Fibroblast of the aortic adventitia (primary cell): Measurements from ENCODE around the gene ALK. TPM values are rescaled to one million over a fixed set of nuclear protein-coding genes. Genes with fewer than 3 reads are reported as not detected.

Source experiments
- DNase-seq: peaks from one replicate; pipeline ENCODE4 v3.0.0-alpha.2; 2010; ENCODE audit warnings: low read depth
- H3K4me3 ChIP-seq: 2 replicates; pipeline ENCODE4 v1.5.1; 2011; ENCODE audit warnings: low read depth, mild to moderate bottlenecking, control low read depth, low read length, moderate library complexity
- total RNA-seq: library from RNA; depleted of rRNA; stranded (reverse); fragments of >200 nt; gene quantifications from 2 replicates; pipeline ENCODE4 v1.2.3, GENCODE V29; 2012; ENCODE audit warnings: low replicate concordance
- TF ChIP-seq, protein P1 (sequence below): IDR thresholded peaks from 2 replicates; pipeline ENCODE4 v1.5.1; 2011; ENCODE audit warnings: mild to moderate bottlenecking, low read length, control low read depth, inconsistent platforms; ENCODE audit not compliant: insufficient read depth

Gene ALK
- total RNA-seq, 1 donor, result 0.27 TPM

DNA sequence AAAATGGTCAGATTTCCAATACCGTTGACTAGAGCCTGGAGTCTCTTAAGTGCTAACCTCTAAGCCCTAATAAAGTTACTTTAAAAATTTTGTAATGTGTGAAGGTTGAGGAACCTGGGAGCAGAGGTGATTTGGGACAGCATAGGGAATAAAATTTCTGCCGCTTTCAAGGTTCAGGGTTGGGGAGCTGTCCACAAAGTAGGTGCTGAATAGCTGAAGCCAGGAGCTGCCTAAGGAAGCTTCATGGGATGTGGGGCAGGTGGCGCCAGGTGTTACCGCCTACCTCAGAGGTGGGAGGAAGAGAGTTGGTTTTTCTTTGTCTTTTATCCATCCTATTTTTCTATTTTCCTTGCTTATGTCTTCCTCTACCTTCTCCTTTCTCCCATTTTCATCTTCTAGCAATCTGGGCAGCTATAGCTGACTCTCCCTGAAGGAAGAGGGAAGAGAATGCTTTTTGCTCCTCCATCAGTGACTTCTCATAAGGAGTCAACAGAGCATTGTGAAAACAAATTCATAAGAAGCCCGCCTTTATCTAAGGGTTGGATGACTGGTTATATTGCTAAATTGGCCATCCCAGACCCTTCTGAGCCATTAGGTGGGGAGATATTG, 627.5 kb downstream of the ALK start:
- no peak overlapping the region for H3K4me3 ChIP-seq
- DNase-seq, result peak; percentile 39
- TF ChIP-seq, protein P1, sequence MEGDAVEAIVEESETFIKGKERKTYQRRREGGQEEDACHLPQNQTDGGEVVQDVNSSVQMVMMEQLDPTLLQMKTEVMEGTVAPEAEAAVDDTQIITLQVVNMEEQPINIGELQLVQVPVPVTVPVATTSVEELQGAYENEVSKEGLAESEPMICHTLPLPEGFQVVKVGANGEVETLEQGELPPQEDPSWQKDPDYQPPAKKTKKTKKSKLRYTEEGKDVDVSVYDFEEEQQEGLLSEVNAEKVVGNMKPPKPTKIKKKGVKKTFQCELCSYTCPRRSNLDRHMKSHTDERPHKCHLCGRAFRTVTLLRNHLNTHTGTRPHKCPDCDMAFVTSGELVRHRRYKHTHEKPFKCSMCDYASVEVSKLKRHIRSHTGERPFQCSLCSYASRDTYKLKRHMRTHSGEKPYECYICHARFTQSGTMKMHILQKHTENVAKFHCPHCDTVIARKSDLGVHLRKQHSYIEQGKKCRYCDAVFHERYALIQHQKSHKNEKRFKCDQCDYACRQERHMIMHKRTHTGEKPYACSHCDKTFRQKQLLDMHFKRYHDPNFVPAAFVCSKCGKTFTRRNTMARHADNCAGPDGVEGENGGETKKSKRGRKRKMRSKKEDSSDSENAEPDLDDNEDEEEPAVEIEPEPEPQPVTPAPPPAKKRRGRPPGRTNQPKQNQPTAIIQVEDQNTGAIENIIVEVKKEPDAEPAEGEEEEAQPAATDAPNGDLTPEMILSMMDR, result no peak

DNA sequence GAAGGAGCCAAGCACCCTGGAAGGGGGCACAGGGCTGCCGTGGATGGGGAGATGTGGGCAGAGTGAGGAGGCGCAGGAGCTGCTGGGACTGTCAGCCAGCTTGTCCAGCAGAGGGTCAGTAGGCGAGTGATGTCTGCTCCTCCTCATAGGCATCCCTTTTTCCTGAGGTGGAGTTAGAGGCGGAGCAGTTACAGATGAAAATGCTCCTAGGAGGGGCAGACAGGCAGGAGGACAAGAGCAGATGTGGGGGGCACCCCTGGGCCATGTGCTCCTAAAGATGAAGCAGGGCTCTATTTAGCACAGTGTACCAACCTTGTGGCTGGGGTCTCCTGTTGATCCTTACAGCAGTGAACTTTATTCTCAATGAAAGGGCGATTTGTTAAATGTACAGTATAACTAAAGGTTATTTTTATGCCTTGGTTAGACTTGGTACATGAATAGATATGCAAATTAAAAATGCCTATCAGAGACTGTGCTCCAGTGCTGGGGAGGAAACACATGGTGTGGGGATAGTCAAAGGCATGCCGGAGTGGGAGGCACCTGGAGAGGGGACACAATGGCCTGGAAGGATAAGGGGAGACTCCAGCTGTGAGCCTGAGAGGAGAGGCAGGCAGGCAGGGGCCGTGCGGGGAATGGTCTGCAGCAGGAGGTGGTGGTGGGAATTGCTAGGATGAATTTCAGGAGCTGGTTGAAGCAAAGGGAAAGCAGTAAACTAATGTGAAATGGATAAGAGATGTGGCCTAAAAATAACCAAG, 630.9 kb downstream of the ALK start:
- TF ChIP-seq, protein P1, result no peak
- DNase-seq, result no peak
- no peak overlapping the region for H3K4me3 ChIP-seq

DNA sequence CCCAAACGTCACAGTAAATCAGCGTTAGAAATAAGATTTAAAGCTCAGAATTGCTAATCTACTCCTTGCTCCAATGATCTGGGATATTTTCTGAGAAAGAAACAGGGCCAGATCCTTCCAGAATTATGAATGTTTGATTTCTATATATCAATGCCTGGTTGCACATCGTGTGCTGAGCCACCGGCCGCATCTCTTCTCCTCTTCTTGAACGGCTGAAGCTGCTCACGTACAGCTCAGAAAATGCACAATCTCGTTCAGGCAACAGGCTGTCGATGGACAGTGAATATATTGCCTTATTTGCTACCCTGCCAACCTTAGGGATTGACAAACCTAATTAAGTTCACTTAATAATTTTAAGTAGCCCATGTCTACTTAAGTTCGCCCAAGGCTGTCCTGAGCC, 636.7 kb downstream of the ALK start:
- DNase-seq, result no peak
- TF ChIP-seq, protein P1, result no peak
- H3K4me3 ChIP-seq, result no peak overlapping the region

DNA sequence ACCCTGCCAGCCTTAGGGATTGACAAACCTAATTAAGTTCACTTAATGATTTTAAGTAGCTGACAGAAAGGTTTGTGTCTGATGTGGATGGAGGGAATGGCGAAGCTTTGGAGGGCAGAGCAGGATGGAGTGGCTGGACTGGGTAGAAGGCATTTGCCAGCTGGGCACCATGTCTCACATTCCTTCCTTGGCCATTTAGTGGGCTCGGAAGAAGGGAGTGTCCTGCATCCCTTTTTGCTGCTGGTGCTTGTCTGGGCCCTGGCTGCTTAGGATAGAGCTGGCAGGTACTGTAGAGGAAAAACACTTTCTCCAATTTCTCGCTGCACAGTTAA, 639.5 kb downstream of the ALK start:
- H3K4me3 ChIP-seq, result no peak overlapping the region
- no peak for DNase-seq
- TF ChIP-seq, protein P1, result no peak

DNA sequence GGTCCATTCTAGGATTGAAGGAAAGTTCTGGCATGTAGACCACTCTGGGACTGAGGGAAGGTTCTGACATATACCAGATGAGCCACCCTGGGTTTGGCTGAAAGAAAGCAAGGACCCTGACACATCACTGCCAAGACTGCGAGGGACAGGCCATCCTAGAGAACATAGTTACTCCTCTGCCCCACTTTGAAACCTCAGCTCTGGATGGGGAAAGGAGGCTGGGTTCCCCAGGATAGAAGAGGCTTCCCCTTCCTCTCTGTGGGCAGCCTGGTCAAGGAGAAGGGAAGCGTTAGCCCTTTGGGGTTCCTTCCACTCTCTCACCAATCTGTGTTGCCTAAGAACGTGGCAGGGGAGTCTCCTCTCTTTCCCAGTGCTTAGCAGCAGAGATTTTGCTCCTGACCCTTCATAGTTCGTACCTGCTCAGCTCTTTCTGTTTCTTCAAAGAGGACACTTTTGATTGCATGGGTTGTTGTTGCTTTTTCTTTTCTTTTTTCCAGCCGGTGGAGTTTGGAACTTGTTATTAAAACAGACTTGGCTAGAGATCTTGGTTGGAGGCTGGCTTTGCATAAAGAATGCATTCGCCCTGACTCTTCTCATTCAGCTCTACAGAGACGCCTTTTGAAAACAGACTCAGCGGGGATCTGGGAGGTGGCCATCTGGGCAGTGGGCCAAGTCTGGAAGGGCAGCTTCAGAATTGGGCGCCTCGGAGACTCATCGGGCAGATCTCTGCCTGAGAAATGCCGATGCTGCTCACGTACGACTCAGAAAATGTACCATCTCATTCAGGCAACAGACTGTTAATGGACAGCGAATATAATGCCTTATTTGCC, 640.1 kb downstream of the ALK start:
- TF ChIP-seq, protein P1, result no peak
- peak; percentile 67 for DNase-seq
- no peak overlapping the region for H3K4me3 ChIP-seq

DNA sequence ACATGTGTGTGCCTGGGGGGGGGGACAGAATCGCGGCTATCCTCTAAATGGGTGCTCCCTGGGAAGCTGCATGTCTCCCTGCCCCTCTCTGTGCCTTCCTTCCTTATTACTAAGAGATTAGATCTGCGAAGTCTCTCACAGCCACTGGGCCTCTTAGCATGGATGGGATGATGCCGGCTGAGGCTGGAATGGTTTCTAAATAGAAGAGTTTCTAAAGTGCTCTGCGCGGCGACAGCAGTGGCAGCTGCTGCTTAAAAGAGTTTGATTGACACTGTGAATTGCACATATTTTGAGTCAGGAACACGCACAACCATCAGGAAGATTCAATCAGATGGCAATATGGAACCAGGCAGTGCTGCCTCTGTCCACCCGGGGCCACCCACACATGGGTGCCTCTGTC, 642.4 kb downstream of the ALK start:
- TF ChIP-seq, protein P1, result no peak
- no peak for DNase-seq
- no peak overlapping the region for H3K4me3 ChIP-seq
